Measurements from ENCODE around the gene LRRC27.

GRCh38 chr10:132409667-132410028 lies 77.7 kb downstream of the LRRC27 start:
- TF ChIP-seq CTCF (IDR thresholded peaks at IDR 0.05) (no peak), POLR2A (IDR thresholded peaks at IDR 0.05) (no peak)

Data from adrenal gland (tissue), 5 donors.